GM12878 (cell line): ENCODE measurements around the gene PHGDH.

Source experiments
- CEBPB ChIP-seq, 2 experiments: fragments of 150-350 bp in 1 of 2; IDR thresholded peaks; 2 replicates each; pipeline ENCODE4 v1.6.1; 2012 to 2014; ENCODE audit warnings: low read depth in 2 of 2, low read length in 2 of 2, borderline replicate concordance in 1 of 2, inconsistent platforms in 1 of 2
- CHD2 ChIP-seq: IDR thresholded peaks from 2 replicates; pipeline ENCODE4 v1.6.1; 2011; ENCODE audit warnings: low read depth, low read length, improper control_type of control experiment, borderline replicate concordance
- CREB1 ChIP-seq: IDR thresholded peaks from 2 replicates; pipeline ENCODE4 v1.6.1; 2012; ENCODE audit warnings: low read depth, mild to moderate bottlenecking, inconsistent platforms
- CTCF ChIP-seq, 3 experiments: IDR thresholded peaks in 2 of 3; conservative IDR thresholded peaks in 1 of 3; 2 replicates each; pipeline ENCODE4 v1.5.1; 2011; ENCODE audit warnings: low read depth in 3 of 3, low read length in 3 of 3, mild to moderate bottlenecking in 3 of 3, control low read depth in 2 of 3, moderate library complexity in 2 of 3, inconsistent platforms in 1 of 3, mixed read lengths in 1 of 3; ENCODE audit not compliant: control insufficient read depth in 2 of 3, insufficient read depth in 1 of 3; ENCODE audit errors: extremely low read depth in 1 of 3
- E2F4 ChIP-seq: IDR thresholded peaks from 2 replicates; pipeline ENCODE4 v1.6.1; 2012; ENCODE audit warnings: low read depth, low read length, improper control_type of control experiment
- MAX ChIP-seq: IDR thresholded peaks from 2 replicates; pipeline ENCODE4 v1.6.1; 2012; ENCODE audit warnings: low read depth, low read length, improper control_type of control experiment
- RAD21 ChIP-seq: IDR thresholded peaks from 2 replicates; pipeline ENCODE4 v1.6.1; 2011; ENCODE audit warnings: mild to moderate bottlenecking, low read depth, low read length, moderate library complexity; ENCODE audit not compliant: insufficient read depth
- RCOR1 ChIP-seq: conservative IDR thresholded peaks from 2 replicates; pipeline ENCODE4 v1.6.1; 2012; ENCODE audit warnings: low read depth, low read length, improper control_type of control experiment

GRCh38 chr1:119688810-119689209 lies 22.9 kb upstream of the PHGDH start:
- TF ChIP-seq CTCF (IDR thresholded peaks at IDR 0.05 in 2 of 3, conservative IDR thresholded peaks at IDR 0.05 in 1 of 3; ENCODE audit: control insufficient read depth in 2 of 3, extremely low read depth in 1 of 3, insufficient read depth in 1 of 3, low read depth in 3 of 3, low read length in 3 of 3) (no peak), CHD2 (no peak), MAX (no peak), RAD21 (no peak), CEBPB (IDR thresholded peaks at IDR 0.05; ENCODE audit: borderline replicate concordance in 1 of 2, low read depth in 2 of 2, low read length in 2 of 2) (no peak), E2F4 (no peak), RCOR1 (no peak), CREB1 (no peak)
